ENCODE data around the gene COL4A5. TPM values are rescaled to one million over a fixed set of nuclear protein-coding genes. Genes with fewer than 3 reads are reported as not detected.

COL4A5 gene
- 7.0 to 16.0 TPM (median 11.8 TPM) in 5 replicates for total RNA-seq (2022; extraction: Qiagen RNA extraction; ENCODE audit: low read depth)

DNA sequence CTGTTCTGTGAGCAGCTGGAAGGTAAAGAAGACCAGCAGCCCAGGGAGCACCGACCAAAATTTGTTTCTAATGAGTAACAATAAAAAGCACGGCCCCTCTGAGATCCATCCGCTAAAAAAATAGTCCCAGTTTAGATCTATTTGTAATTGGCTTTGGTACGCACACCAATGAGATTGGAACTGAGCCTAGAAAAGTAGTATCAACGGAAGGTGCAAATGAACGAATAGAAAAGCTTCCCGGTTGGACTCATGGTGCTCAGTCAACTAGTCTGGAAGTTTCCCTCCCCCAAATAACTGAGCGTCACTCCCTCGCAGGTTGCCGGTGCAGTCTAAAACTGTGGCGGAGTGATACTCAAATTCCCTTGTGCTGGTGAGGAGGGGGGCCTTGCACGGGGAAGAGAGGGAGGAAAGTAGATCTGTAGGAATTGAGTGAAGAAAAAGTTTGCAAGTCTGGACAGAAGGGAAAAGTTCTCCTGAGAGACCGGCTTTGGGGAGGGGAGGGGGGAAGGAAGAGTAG, at the start of gene COL4A5:
COL4A5 (plus strand) TSS at position 413 of the 517 bp plus-strand sequence. CDS start 288 bp downstream, outside the sequence.

DNA sequence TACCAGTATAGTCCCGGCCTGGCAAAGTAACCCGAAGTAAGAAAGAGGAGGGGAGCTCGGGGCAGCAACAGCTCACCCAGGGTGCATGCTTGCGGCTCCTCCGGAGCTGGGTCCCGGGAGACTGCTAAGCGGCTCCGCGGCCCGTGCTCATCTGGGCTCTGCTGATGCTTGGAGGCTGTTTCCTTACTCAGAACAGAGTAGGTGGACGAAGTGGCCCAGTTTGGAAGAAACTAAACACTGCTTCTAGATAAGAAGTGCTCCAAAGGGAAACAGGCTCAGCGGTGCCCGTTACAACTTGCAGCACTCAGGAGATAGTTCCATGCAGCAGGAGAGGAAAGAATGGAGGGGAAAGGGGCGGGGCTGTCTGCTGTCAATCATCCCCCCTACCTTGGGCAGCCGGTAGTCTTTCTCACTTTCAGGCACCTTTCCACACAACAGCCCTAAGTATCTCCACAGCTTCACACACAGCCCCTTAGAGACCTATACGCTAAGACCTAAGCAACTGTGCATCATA, 1.5 kb upstream of the COL4A5 start, which contains the start of gene COL4A6:
COL4A6 (minus strand) TSS at position 313 of the 514 bp plus-strand sequence; CDS start at position 87, 226 bp downstream.

DNA sequence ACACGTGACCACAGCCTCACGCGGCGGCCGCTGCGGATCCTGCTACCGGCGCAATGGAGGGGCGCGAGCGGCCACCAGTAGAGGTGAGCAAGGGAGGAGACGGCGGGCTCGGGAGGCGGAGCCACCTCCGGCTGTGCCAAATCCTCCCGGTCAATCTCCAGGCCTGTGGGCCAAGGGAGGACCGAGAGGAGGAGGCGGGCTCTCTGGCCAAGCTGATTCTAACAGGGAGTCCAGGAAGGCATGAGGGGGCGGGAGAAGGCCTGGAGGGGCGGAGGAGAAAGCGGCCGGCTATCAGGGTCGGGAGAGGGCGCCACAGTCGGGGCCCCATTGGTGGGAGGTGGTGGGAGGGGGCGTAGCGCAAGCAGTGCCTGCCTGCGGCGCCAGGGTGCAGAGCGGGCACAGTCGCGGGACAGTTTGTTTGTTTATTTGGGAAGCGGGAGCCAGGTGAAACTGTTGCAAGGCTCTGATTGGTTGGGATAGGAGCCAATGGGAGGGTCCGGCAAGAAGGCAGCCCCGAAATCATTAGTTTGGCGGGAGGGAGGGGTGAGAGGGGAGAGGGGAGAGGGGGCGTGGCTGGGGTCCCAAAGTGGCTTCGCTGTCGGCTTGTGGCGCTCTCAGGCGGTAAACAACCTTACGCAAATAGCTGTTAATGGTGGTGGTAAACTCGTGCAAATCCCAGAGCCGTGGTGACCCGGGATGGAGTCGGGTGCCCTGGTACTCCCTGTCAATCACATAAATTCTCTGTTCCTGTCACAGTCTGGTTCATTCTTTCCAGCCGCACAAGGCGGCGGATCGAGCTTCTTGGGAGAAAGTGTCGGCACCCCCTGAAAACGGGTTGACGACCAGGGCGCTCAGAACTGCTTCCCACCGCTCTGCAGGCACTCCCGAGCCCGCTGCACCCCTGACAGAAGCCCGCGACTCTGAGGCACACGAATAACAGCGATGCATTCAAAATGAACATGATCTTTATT, 297.2 kb downstream of the COL4A5 start, which contains the start of gene IRS4:
IRS4 (minus strand) TSS at position 55 of the 971 bp plus-strand sequence.

Other genes starting within 250 kb of the COL4A5 start
- 11.5 to 15.5 TPM (median 15.0 TPM) in 5 replicates for gene COL4A6, start 1.4 kb upstream of the COL4A5 start, total RNA-seq (2022; extraction: Qiagen RNA extraction; ENCODE audit: low read depth)